Measurements from ENCODE around the gene AKAP4. TPM values are rescaled to one million over a fixed set of nuclear protein-coding genes. Genes with fewer than 3 reads are reported as not detected.

Gene AKAP4
- total RNA-seq, 2 donors from 2014 or later: not detected

DNA sequence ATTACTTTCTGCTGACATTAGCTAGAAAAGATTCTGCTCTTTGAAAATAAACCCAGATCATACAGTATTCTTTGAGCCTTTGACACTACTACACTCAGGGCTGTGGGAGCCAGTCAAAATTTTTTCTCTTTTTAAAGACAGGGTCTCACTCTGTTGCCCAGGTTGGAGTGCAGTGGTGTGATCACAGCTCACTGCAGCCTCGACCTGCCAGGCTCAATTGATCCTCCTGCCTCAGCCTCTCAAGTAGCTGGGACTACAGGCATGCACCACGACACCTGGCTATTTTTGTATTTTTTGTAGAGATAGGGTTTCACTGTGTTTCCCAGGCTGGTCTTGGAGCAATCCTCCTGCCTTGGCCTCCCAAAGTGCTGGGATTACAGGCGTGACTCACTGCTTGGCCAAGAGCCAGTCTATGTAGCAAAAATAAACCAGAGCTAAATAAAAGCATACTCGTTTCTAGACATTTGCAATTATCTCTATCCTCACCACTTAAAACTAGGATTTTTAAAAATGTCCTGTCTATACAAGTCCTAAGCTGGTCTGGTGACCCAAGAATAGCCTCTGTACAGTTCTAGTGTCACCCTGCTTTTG lies 43.2 kb downstream of the AKAP4 start:
- Histone ChIP-seq H3K4me1 (no peaks in the 10 kb centered on the region), H3K27ac (peak overlapping the region; percentile 41), H3K9me3 (no peaks in the 10 kb centered on the region), H3K9ac (ENCODE audit: low read depth in 2 of 2, low read length in 2 of 2) (no peak overlapping the region), H3K27me3 (no peaks in the 10 kb centered on the region), H3K4me3 (no peak overlapping the region), H3K36me3 (no peaks in the 10 kb centered on the region)
- TF ChIP-seq, protein P1, sequence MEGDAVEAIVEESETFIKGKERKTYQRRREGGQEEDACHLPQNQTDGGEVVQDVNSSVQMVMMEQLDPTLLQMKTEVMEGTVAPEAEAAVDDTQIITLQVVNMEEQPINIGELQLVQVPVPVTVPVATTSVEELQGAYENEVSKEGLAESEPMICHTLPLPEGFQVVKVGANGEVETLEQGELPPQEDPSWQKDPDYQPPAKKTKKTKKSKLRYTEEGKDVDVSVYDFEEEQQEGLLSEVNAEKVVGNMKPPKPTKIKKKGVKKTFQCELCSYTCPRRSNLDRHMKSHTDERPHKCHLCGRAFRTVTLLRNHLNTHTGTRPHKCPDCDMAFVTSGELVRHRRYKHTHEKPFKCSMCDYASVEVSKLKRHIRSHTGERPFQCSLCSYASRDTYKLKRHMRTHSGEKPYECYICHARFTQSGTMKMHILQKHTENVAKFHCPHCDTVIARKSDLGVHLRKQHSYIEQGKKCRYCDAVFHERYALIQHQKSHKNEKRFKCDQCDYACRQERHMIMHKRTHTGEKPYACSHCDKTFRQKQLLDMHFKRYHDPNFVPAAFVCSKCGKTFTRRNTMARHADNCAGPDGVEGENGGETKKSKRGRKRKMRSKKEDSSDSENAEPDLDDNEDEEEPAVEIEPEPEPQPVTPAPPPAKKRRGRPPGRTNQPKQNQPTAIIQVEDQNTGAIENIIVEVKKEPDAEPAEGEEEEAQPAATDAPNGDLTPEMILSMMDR (IDR thresholded peaks at IDR 0.05): no peak
- intact Hi-C loops (cut with DNase I): no loop called here
- DNase-seq: peak; percentile 64

DNA sequence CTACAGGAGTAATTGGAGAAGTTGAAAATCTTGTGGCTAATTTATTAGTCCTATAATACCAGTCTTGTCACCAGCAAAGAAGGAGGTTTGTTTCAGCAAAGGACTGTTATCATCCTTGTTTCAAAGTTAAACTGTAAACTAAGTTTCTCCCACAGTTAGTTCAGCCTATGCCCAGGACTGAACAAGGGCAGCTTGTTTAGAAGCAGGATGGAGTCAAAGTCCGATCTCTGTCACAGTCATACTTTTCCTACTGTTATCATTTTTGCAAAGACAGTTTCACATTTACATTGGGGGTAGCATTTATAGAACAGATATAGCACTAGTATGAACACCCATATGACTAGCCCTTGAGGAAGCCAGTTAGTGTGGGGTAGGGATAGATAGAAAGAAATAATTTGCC lies 46.4 kb downstream of the AKAP4 start:
- no peak for DNase-seq

DNA sequence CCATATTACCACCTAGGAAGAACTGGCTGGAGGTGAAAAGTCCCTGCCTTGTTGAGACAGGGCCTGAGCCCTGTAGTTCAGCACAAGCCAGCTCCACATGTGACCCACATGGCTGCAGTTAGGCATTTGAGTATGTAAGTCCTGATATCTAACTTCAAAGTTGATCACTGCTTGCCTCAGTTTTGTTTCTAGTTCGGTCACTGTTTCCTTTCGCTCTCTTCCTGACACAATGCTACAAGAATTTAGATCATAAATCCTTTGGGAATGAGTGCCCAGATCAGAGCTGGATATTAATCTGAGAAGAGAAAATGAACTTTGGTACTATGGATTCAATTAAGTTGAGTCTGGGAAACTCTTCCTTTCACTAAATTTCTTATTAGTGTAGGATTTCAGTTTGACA lies 48.4 kb downstream of the AKAP4 start:
- Histone ChIP-seq H3K9ac (ENCODE audit: low read depth in 2 of 2, low read length in 2 of 2) (no peak overlapping the region), H3K4me3 (no peak overlapping the region), H3K9me3 (no peaks in the 10 kb centered on the region), H3K27me3 (no peaks in the 10 kb centered on the region), H3K4me1 (no peaks in the 10 kb centered on the region), H3K36me3 (no peaks in the 10 kb centered on the region), H3K27ac (no peak overlapping the region)
- no peak for DNase-seq
- intact Hi-C loops (cut with DNase I): no loop called here
- TF ChIP-seq, protein P1 (IDR thresholded peaks at IDR 0.05): no peak

More for the DNA sequence above, 46.4 kb downstream of the AKAP4 start:
- Histone ChIP-seq H3K4me1 (no peaks in the 10 kb centered on the region), H3K27ac (peak overlapping the region; percentile 34), H3K27me3 (no peaks in the 10 kb centered on the region), H3K9me3 (no peaks in the 10 kb centered on the region), H3K9ac (ENCODE audit: low read depth in 2 of 2, low read length in 2 of 2) (no peak overlapping the region), H3K4me3 (no peak overlapping the region), H3K36me3 (no peaks in the 10 kb centered on the region)
- intact Hi-C loops (cut with DNase I): no loop called here
- TF ChIP-seq, protein P1 (IDR thresholded peaks at IDR 0.05): no peak

DNA sequence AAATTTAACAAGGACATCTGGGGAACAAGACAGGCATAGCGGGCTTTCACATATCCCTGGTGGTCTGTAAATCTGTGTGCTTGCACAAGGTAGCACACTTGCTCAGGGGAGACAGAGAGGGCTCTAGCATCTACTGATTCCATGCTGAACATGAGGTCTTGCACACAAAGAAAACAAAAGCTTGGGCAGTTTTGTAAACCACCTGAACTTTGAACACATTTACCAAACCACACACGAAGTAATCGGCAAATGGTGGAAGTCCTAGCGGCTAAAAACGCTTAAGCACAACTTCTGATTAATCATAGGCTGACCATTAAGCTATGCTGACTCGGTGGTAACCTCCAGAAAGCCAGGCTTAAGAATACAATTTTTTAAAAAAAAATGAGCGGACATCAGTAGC lies 52.8 kb downstream of the AKAP4 start:
- H3K27me3 ChIP-seq: no peaks in the 10 kb centered on the region
- intact Hi-C loops (cut with DNase I): no loop called here
- no peaks in the 10 kb centered on the region for H3K36me3 ChIP-seq
- H3K9me3 ChIP-seq: no peaks in the 10 kb centered on the region
- H3K27ac ChIP-seq: no peak overlapping the region
- H3K4me1 ChIP-seq: no peaks in the 10 kb centered on the region
- H3K9ac ChIP-seq (ENCODE audit: low read depth in 2 of 2, low read length in 2 of 2): no peak overlapping the region
- no peak overlapping the region for H3K4me3 ChIP-seq
- no peak for DNase-seq
- TF ChIP-seq, protein P1 (IDR thresholded peaks at IDR 0.05): no peak

Other genes starting within 250 kb of the AKAP4 start
- gene CCNB3, start 3.8 kb upstream of the AKAP4 start, total RNA-seq: under 1 TPM; 0.11 to 0.30 TPM